ENCODE measurements around the gene TECPR2.

Gene TECPR2

GRCh38 chr14:102484316-102484715, 121.6 kb downstream of the TECPR2 start:
- no peak for TF ChIP-seq CTCF (IDR thresholded peaks at IDR 0.05; ENCODE audit: low read depth, low read length, missing control alignments)
- DNase-seq (ENCODE audit: extremely low read depth, low read depth) = no peak
- H3K4me3 ChIP-seq (replicated peaks; ENCODE audit: low read depth, low read length) = no peak overlapping the region

- H3K4me3 ChIP-seq (replicated peaks; ENCODE audit: low read depth, low read length) = no peak overlapping the region
- no peak for DNase-seq (ENCODE audit: extremely low read depth, low read depth)
- no peak for TF ChIP-seq CTCF (IDR thresholded peaks at IDR 0.05; ENCODE audit: low read depth, low read length, missing control alignments)
Measured at GRCh38 chr14:102485693-102486512, 123.2 kb downstream of the TECPR2 start.

GRCh38 chr14:102486513-102487203, 123.9 kb downstream of the TECPR2 start:
- H3K4me3 ChIP-seq (replicated peaks; ENCODE audit: low read depth, low read length) = no peak overlapping the region
- no peak for TF ChIP-seq CTCF (IDR thresholded peaks at IDR 0.05; ENCODE audit: low read depth, low read length, missing control alignments)
- no peak for DNase-seq (ENCODE audit: extremely low read depth, low read depth)

- no peak for DNase-seq (ENCODE audit: extremely low read depth, low read depth)
- H3K4me3 ChIP-seq (replicated peaks; ENCODE audit: low read depth, low read length) = no peak overlapping the region
- no peak for TF ChIP-seq CTCF (IDR thresholded peaks at IDR 0.05; ENCODE audit: low read depth, low read length, missing control alignments)
Measured at GRCh38 chr14:102487204-102487577, 124.5 kb downstream of the TECPR2 start.

- no peak for DNase-seq (ENCODE audit: extremely low read depth, low read depth)
- no peak overlapping the region for H3K4me3 ChIP-seq (replicated peaks; ENCODE audit: low read depth, low read length)
- TF ChIP-seq CTCF (IDR thresholded peaks at IDR 0.05; ENCODE audit: low read depth, low read length, missing control alignments) = no peak
Measured at GRCh38 chr14:102490456-102490855, 127.7 kb downstream of the TECPR2 start.

- no peak overlapping the region for H3K4me3 ChIP-seq (replicated peaks; ENCODE audit: low read depth, low read length)
- TF ChIP-seq CTCF (IDR thresholded peaks at IDR 0.05; ENCODE audit: low read depth, low read length, missing control alignments) = no peak
- DNase-seq (ENCODE audit: extremely low read depth, low read depth) = no peak
Measured at GRCh38 chr14:102491366-102491765, 128.6 kb downstream of the TECPR2 start.

All from HFF-Myc (cell line).